ENCODE data around the gene ARHGAP32.
"Not testable (repeated sequence)": the region's sequence is repeated elsewhere in the genome, so short reads cannot be mapped to it uniquely, and the experiment has no call there.

ARHGAP32 gene

GRCh38 chr11:128926000-128926399, 266.1 kb downstream of the ARHGAP32 start:
- no peak for DNase-seq (ENCODE audit: low read depth, low spot score)
- H3K4me3 ChIP-seq (ENCODE audit: low read length): no peak overlapping the region

GRCh38 chr11:128925250-128925600, 266.9 kb downstream of the ARHGAP32 start:
- no peak for DNase-seq (ENCODE audit: low read depth, low spot score)
- no peak overlapping the region for H3K4me3 ChIP-seq (ENCODE audit: low read length)

GRCh38 chr11:128924510-128925249, 267.4 kb downstream of the ARHGAP32 start:
- H3K4me3 ChIP-seq (ENCODE audit: low read length): no peak overlapping the region
- no peak for DNase-seq (ENCODE audit: low read depth, low spot score)

GRCh38 chr11:128924104-128924503, 268.0 kb downstream of the ARHGAP32 start:
- H3K4me3 ChIP-seq (ENCODE audit: low read length): no peak overlapping the region
- DNase-seq (ENCODE audit: low read depth, low spot score): no peak

DNA sequence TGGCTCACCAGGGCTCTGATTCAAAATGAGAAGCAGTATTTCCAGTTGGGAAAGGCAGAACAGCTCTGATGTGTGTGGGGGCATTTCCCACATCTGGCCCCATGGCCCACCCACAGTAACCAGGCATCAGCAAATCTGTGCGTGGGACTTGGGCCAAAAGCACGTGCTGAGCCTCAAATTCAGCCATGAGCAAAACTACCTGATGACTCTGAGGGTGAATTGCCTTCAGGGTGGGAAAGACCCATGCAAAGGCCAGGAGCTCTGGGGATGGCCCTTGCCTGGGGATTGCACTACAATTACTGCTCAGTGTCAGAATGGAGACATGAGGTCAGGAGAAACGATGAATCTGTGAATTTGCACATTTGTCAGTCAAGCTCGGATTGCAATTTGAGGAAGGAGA, 270.3 kb downstream of the ARHGAP32 start:
- no peak for DNase-seq (ENCODE audit: low read depth, low spot score)
- no peak overlapping the region for H3K4me3 ChIP-seq (ENCODE audit: low read length)

- no peak overlapping the region for H3K4me3 ChIP-seq (ENCODE audit: low read length)
- DNase-seq (ENCODE audit: low read depth, low spot score): no peak
Measured at GRCh38 chr11:128920666-128921065, 271.5 kb downstream of the ARHGAP32 start.

DNA sequence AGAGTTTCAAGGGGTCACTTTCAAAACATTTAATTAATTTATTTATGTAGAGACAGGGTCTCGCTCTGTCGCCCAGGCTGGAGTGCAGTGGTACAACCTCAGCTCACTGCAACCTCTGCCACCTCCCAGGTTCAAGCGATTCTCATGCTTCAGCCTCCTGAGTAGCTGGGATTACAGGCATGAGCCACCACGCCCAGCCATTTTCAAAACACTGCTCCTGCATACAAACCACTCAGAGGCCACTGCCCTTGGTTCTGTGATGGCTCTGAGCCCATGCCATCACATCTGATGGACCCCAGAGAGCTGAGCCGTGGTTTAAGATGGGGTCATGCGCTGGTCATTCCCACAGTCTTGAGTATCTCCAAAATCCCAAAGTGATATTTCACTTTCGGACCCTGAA, 272.5 kb downstream of the ARHGAP32 start:
- not testable (repeated sequence) for H3K4me3 ChIP-seq (ENCODE audit: low read length); DNase-seq (ENCODE audit: low read depth, low spot score)

GRCh38 chr11:128919216-128919615, 272.9 kb downstream of the ARHGAP32 start:
- no peak for DNase-seq (ENCODE audit: low read depth, low spot score)
- H3K4me3 ChIP-seq (ENCODE audit: low read length): no peak overlapping the region

- no peak overlapping the region for H3K4me3 ChIP-seq (ENCODE audit: low read length)
- no peak for DNase-seq (ENCODE audit: low read depth, low spot score)
Measured at GRCh38 chr11:128917144-128917724, 274.9 kb downstream of the ARHGAP32 start.

- no peak for DNase-seq (ENCODE audit: low read depth, low spot score)
Measured at GRCh38 chr11:128916681-128917080, 275.4 kb downstream of the ARHGAP32 start.

DNA sequence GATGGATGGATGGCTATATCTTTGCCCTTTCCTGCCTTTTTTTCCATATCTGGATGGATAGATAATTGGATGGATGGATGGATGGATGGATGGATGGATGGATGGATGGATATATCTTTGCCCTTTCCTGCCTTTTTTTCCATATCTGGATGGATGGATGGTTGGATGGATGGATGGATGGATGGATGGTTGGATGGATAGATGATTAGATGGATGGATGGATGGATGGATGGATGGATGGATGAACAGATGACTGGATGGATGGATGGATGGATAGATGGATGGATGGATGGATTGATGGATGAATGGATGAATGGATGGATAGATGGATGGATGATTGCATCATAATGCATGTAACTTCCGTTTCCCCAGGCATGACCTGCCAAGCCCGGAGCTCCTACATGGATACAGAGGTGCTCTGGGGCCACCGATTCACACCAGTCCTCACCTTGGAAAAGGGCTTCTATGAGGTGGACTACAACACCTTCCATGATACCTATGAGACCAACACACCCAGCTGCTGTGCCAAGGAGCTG, 276.0 kb downstream of the ARHGAP32 start:
- DNase-seq (ENCODE audit: low read depth, low spot score): no peak
- no peak overlapping the region for H3K4me3 ChIP-seq (ENCODE audit: low read length)

More at GRCh38 chr11:128916681-128917080, 275.4 kb downstream of the ARHGAP32 start:
- no peak overlapping the region for H3K4me3 ChIP-seq (ENCODE audit: low read length)

DNA sequence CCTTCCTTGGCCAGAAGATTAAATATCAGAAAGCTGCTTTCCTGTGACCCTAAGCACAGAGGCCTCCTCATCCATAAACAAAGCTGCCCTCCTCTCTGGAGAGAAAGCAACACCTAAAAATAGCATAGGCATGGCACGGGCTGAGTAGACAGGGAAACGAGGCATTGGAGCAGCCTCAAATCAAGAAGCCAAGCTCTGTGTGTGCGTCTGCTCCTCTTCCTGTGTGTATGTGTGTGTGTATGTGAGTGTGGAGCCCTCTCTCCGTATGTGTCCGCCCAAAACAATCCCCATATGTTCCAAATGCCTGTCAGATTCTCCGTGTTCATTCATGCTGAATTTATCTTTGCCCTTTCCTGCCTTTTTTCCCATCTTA, 277.0 kb downstream of the ARHGAP32 start:
- no peak for DNase-seq (ENCODE audit: low read depth, low spot score)
- H3K4me3 ChIP-seq (ENCODE audit: low read length): no peak overlapping the region
